RWPE1 (cell line): Measurements from ENCODE around the gene ACTL7B.

Experiments
- CTCF ChIA-PET: fragments of 350-600 bp; sonication (Branson Sonifier 250); formaldehyde crosslinking; extraction: SDS; loops from one replicate; lab custom pipeline; 2021; lab: Yijun Ruan, JAX
- POLR2A ChIA-PET: fragments of 400-600 bp; formaldehyde crosslinking; extraction: SDS; loops from one replicate; lab custom pipeline; 2020; ENCODE audit warnings: antibody characterized with exemption; ENCODE audit not compliant: low non-redundant PET; lab: Yijun Ruan, JAX
- DNase-seq: peaks from one replicate; pipeline ENCODE4 v3.0.0; 2012; ENCODE audit warnings: low spot score
- H3K27ac ChIP-seq: fragments of 450-650 bp; 2 replicates; pipeline ENCODE4 v1.5.1; 2017
- CTCF ChIP-seq: fragments of 450-650 bp; conservative IDR thresholded peaks from 2 replicates; pipeline ENCODE4 v1.5.1; 2017; ENCODE audit warnings: low read depth, mild to moderate bottlenecking

ACTL7B gene

DNA sequence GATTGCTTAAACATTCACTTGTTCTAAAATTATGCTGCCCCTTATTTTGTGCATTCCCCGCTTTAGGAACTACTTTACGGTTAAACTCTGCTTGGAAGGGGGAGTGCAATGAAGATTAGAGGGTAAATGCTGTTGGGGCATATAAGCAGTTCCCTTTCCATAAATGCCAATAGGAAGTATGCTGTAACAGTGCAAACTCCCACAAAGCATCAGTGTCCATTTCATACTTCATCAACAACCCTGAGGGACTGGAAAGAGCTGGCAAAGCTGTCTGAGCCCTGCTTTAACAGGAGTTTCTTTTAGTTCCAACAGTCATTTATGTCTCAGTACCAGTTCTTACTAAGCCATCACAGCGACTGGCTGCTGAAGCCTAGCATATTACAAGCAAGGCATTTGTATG lies 8.1 kb upstream of the ACTL7B start:
- no peak overlapping the region for H3K27ac ChIP-seq
- POLR2A ChIA-PET, result no interaction called here
- no peak for TF ChIP-seq CTCF
- DNase-seq, result no peak
- CTCF ChIA-PET, result interaction anchor here (0.7 kb wide), 1 partner anchor 1129 kb away, joined by 3 read pairs; no protein-coding TSS in a partner anchor

GRCh38 chr9:108861997-108862396 lies 6.2 kb upstream of the ACTL7B start, which contains the start of gene ACTL7A:
ACTL7A (plus strand) TSS chr9:108862266; CDS start chr9:108862323, 57 bp downstream.
- CTCF ChIA-PET, result interaction anchor here (0.7 kb wide), 1 partner anchor 13 kb away, joined by 4 read pairs; no protein-coding TSS in a partner anchor

GRCh38 chr9:108861464-108861863 lies 5.7 kb upstream of the ACTL7B start:
- POLR2A ChIA-PET, result no interaction called here
- DNase-seq, result no peak
- H3K27ac ChIP-seq, result no peak overlapping the region
- CTCF ChIA-PET, result interaction anchor here (0.6 to 0.7 kb wide), 2 partner anchors 14 to 608 kb away, joined by 4 to 5 read pairs; no protein-coding TSS in a partner anchor
- TF ChIP-seq CTCF, result no peak

More at GRCh38 chr9:108861997-108862396, 6.2 kb upstream of the ACTL7B start, which contains the start of gene ACTL7A:
- POLR2A ChIA-PET, result no interaction called here
- DNase-seq, result no peak
- H3K27ac ChIP-seq, result no peak within 1 kb of the TSS
- TF ChIP-seq CTCF, result no peak

- CTCF ChIA-PET, result no interaction called here
- POLR2A ChIA-PET, result no interaction called here
- no peak for DNase-seq
- no peak overlapping the region for H3K27ac ChIP-seq
- TF ChIP-seq CTCF, result no peak
Measured at GRCh38 chr9:108860764-108861163, 5.0 kb upstream of the ACTL7B start.

- POLR2A ChIA-PET, result no interaction called here
- no peak overlapping the region for H3K27ac ChIP-seq
- no peak for DNase-seq
- TF ChIP-seq CTCF, result no peak
- CTCF ChIA-PET, result interaction anchor here (0.6 kb wide), 1 partner anchor 1848 kb away, joined by 6 read pairs; no protein-coding TSS in a partner anchor
Measured at GRCh38 chr9:108860354-108860753, 4.6 kb upstream of the ACTL7B start.

- peak; percentile 91 for DNase-seq
- ChIA-PET POLR2A (no interaction called here), CTCF (interaction anchor here (0.6 kb wide), 1 partner anchor 1847 kb away, joined by 6 read pairs; no protein-coding TSS in a partner anchor)
- TF ChIP-seq CTCF, result no peak
- H3K27ac ChIP-seq, result peak overlapping the region; percentile 16; the same call in 1 of the 2 replicates
Measured at GRCh38 chr9:108859459-108860114, 3.8 kb upstream of the ACTL7B start.
